Activated CD4-positive, alpha-beta memory T cell treated with anti-CD3 and anti-CD28 coated beads, Interleukin-2, amount 10 ng/mL, durations not matched to agents 7 days and 5 days (primary cell): ENCODE measurements around the gene AGAP2. TPM values are rescaled to one million over a fixed set of nuclear protein-coding genes. Genes with fewer than 3 reads are reported as not detected.
"Not testable (repeated sequence)": the region's sequence is repeated elsewhere in the genome, so short reads cannot be mapped to it uniquely, and the experiment has no call there.

Experiments
- CTCF ChIA-PET: fragments of 350-600 bp; sonication (Branson Sonifier 250); formaldehyde crosslinking; loops from one replicate; lab custom pipeline; 2021; ENCODE audit warnings: antibody characterized with exemption, inconsistent platforms; lab: Charles Lee
- POLR2A ChIA-PET: fragments of 350-600 bp; sonication (Branson Sonifier 250); formaldehyde crosslinking; loops from one replicate; lab custom pipeline; 2021; ENCODE audit warnings: antibody characterized with exemption; lab: Charles Lee
- DNase-seq: peaks from one replicate; pipeline ENCODE4 v3.0.0-alpha.2; 2020
- H3K27ac Mint-ChIP-seq: one replicate; pipeline ENCODE4 v1.8.0; 2021; ENCODE audit warnings: mild to moderate bottlenecking, mixed read lengths
- H3K27me3 Mint-ChIP-seq: one replicate; pipeline ENCODE4 v1.8.0; 2021; ENCODE audit warnings: mixed read lengths
- H3K36me3 Mint-ChIP-seq: one replicate; pipeline ENCODE4 v1.8.0; 2021; ENCODE audit warnings: low read depth, mixed read lengths
- H3K4me1 Mint-ChIP-seq: one replicate; pipeline ENCODE4 v1.8.0; 2021; ENCODE audit warnings: mixed read lengths
- H3K4me3 Mint-ChIP-seq: one replicate; pipeline ENCODE4 v1.8.0; 2021; ENCODE audit warnings: mild to moderate bottlenecking, mixed read lengths
- H3K9me3 Mint-ChIP-seq: one replicate; pipeline ENCODE4 v1.8.0; 2021; ENCODE audit warnings: mixed read lengths
- total RNA-seq, 2 experiments: library from RNA; stranded (reverse); gene quantifications; one replicate each; pipeline ENCODE4 v1.2.3, GENCODE V29; 2021

Gene AGAP2
- total RNA-seq, 2 experiments from 2014 or later = 84.5 to 85.1 TPM

GRCh38 chr12:57716305-57716704 is 22.2 kb downstream of the AGAP2 start:
- Mint-ChIP-seq H3K4me1 (no peaks in the 10 kb centered on the region), H3K27me3 (no peaks in the 10 kb centered on the region), H3K27ac (no peak overlapping the region), H3K36me3 (peaks cover 58% of the 10 kb centered on the region), H3K9me3 (no peaks in the 10 kb centered on the region), H3K4me3 (no peak overlapping the region)
- no peak for DNase-seq
- CTCF ChIA-PET = interaction anchor here (1.1 kb wide), 1 partner anchor 257 kb away, joined by 3 read pairs; no protein-coding TSS in a partner anchor
- POLR2A ChIA-PET = interaction anchor here (2.1 kb wide), 1 partner anchor 25 kb away, joined by 6 read pairs; no protein-coding TSS in a partner anchor

- DNase-seq = no peak
- H3K27me3 Mint-ChIP-seq = no peaks in the 10 kb centered on the region
- H3K27ac Mint-ChIP-seq = no peak overlapping the region
- H3K36me3 Mint-ChIP-seq = peaks cover 55% of the 10 kb centered on the region
- no peaks in the 10 kb centered on the region for H3K9me3 Mint-ChIP-seq
- ChIA-PET CTCF (interaction anchor here (1.1 kb wide), 1 partner anchor 257 kb away, joined by 3 read pairs; no protein-coding TSS in a partner anchor), POLR2A (interaction anchor here (2.1 kb wide), 1 partner anchor 25 kb away, joined by 6 read pairs; no protein-coding TSS in a partner anchor)
- H3K4me1 Mint-ChIP-seq = no peaks in the 10 kb centered on the region
- H3K4me3 Mint-ChIP-seq = no peak overlapping the region
Measured at GRCh38 chr12:57715786-57716185, 22.8 kb downstream of the AGAP2 start.

GRCh38 chr12:57715036-57715748 is 23.4 kb downstream of the AGAP2 start:
- peaks cover 52% of the 10 kb centered on the region for H3K36me3 Mint-ChIP-seq
- not testable (repeated sequence) for H3K9me3 Mint-ChIP-seq, H3K27ac Mint-ChIP-seq, H3K4me3 Mint-ChIP-seq, H3K27me3 Mint-ChIP-seq, DNase-seq, H3K4me1 Mint-ChIP-seq
- POLR2A ChIA-PET = interaction anchor here (2.1 kb wide), 1 partner anchor 26 kb away, joined by 6 read pairs; no protein-coding TSS in a partner anchor
- CTCF ChIA-PET = interaction anchor here (1.1 kb wide), 1 partner anchor 256 kb away, joined by 3 read pairs; no protein-coding TSS in a partner anchor

- CTCF ChIA-PET = no interaction called here
- Mint-ChIP-seq H3K4me3 (no peak overlapping the region), H3K27me3 (no peaks in the 10 kb centered on the region), H3K36me3 (peaks cover 40% of the 10 kb centered on the region), H3K27ac (no peak overlapping the region), H3K9me3 (no peaks in the 10 kb centered on the region), H3K4me1 (peaks cover 8% of the 10 kb centered on the region)
- POLR2A ChIA-PET = interaction anchor here (0.6 to 1.1 kb wide), 3 partner anchors 8 to 601 kb away, joined by 3 to 8 read pairs (median 3); no protein-coding TSS in a partner anchor
- no peak for DNase-seq
Measured at GRCh38 chr12:57713209-57713608, 25.3 kb downstream of the AGAP2 start.

- POLR2A ChIA-PET = interaction anchor here (0.6 to 1.1 kb wide), 2 partner anchors 11 to 600 kb away, joined by 3 to 8 read pairs; no protein-coding TSS in a partner anchor
- DNase-seq = no peak
- Mint-ChIP-seq H3K4me1 (peaks cover 8% of the 10 kb centered on the region), H3K27ac (no peak overlapping the region), H3K27me3 (no peaks in the 10 kb centered on the region), H3K9me3 (no peaks in the 10 kb centered on the region), H3K36me3 (peaks cover 37% of the 10 kb centered on the region), H3K4me3 (no peak overlapping the region)
- CTCF ChIA-PET = no interaction called here
Measured at GRCh38 chr12:57712701-57713100, 25.8 kb downstream of the AGAP2 start.

GRCh38 chr12:57708296-57708695 is 30.2 kb downstream of the AGAP2 start:
- no peak overlapping the region for H3K27ac Mint-ChIP-seq
- peaks cover 56% of the 10 kb centered on the region for H3K36me3 Mint-ChIP-seq
- H3K9me3 Mint-ChIP-seq = peaks cover 4% of the 10 kb centered on the region
- POLR2A ChIA-PET = interaction anchor here (0.6 to 1.4 kb wide), 5 partner anchors 12 to 601 kb away, joined by 3 to 5 read pairs (median 3); no protein-coding TSS in a partner anchor
- H3K4me1 Mint-ChIP-seq = peaks cover 8% of the 10 kb centered on the region
- H3K4me3 Mint-ChIP-seq = no peak overlapping the region
- CTCF ChIA-PET = interaction anchor here (1.3 kb wide), 1 partner anchor 15 kb away, joined by 4 read pairs; the partner anchor contains the start of gene OS9
- no peak for DNase-seq
- no peaks in the 10 kb centered on the region for H3K27me3 Mint-ChIP-seq

GRCh38 chr12:57707250-57707649 is 31.3 kb downstream of the AGAP2 start:
- Mint-ChIP-seq H3K27me3 (no peaks in the 10 kb centered on the region), H3K4me3 (no peak overlapping the region), H3K4me1 (peaks cover 8% of the 10 kb centered on the region), H3K36me3 (peaks cover 59% of the 10 kb centered on the region), H3K27ac (no peak overlapping the region), H3K9me3 (peaks cover 6% of the 10 kb centered on the region)
- CTCF ChIA-PET = interaction anchor here (1.0 to 1.3 kb wide), 3 partner anchors 13 to 74 kb away, joined by 3 to 4 read pairs (median 4); partner anchors contain the start of genes B4GALNT1 and OS9
- DNase-seq = no peak
- POLR2A ChIA-PET = interaction anchor here (1.4 kb wide), 1 partner anchor 13 kb away, joined by 5 read pairs; no protein-coding TSS in a partner anchor

GRCh38 chr12:57700317-57700716 is 38.2 kb downstream of the AGAP2 start:
- Mint-ChIP-seq H3K4me1 (peaks cover 7% of the 10 kb centered on the region), H3K27me3 (no peaks in the 10 kb centered on the region), H3K9me3 (peaks cover 6% of the 10 kb centered on the region), H3K27ac (no peak overlapping the region), H3K36me3 (peaks cover 79% of the 10 kb centered on the region), H3K4me3 (no peak overlapping the region)
- DNase-seq = no peak
- POLR2A ChIA-PET = no interaction called here
- CTCF ChIA-PET = no interaction called here

- no peaks in the 10 kb centered on the region for H3K27me3 Mint-ChIP-seq
- peaks cover 7% of the 10 kb centered on the region for H3K4me1 Mint-ChIP-seq
- H3K4me3 Mint-ChIP-seq = no peak overlapping the region
- no peak for DNase-seq
- POLR2A ChIA-PET = no interaction called here
- CTCF ChIA-PET = no interaction called here
- H3K36me3 Mint-ChIP-seq = peaks cover 62% of the 10 kb centered on the region
- no peak overlapping the region for H3K27ac Mint-ChIP-seq
- peaks cover 2% of the 10 kb centered on the region for H3K9me3 Mint-ChIP-seq
Measured at GRCh38 chr12:57698414-57698813, 40.1 kb downstream of the AGAP2 start.

GRCh38 chr12:57697076-57697475 is 41.5 kb downstream of the AGAP2 start:
- CTCF ChIA-PET = no interaction called here
- no peak for DNase-seq
- POLR2A ChIA-PET = no interaction called here
- no peaks in the 10 kb centered on the region for H3K27me3 Mint-ChIP-seq
- H3K27ac Mint-ChIP-seq = no peak overlapping the region
- peaks cover 48% of the 10 kb centered on the region for H3K36me3 Mint-ChIP-seq
- H3K9me3 Mint-ChIP-seq = no peaks in the 10 kb centered on the region
- H3K4me1 Mint-ChIP-seq = peaks cover 7% of the 10 kb centered on the region
- H3K4me3 Mint-ChIP-seq = no peak overlapping the region

GRCh38 chr12:57695770-57696432 is 42.6 kb downstream of the AGAP2 start:
- H3K27ac Mint-ChIP-seq = no peak overlapping the region
- POLR2A ChIA-PET = no interaction called here
- no peak for DNase-seq
- H3K4me1 Mint-ChIP-seq = peaks cover 7% of the 10 kb centered on the region
- CTCF ChIA-PET = no interaction called here
- peaks cover 1% of the 10 kb centered on the region for H3K27me3 Mint-ChIP-seq
- H3K4me3 Mint-ChIP-seq = peak overlapping the region; percentile 21
- no peaks in the 10 kb centered on the region for H3K9me3 Mint-ChIP-seq
- H3K36me3 Mint-ChIP-seq = peaks cover 48% of the 10 kb centered on the region

GRCh38 chr12:57694459-57695019 is 44.0 kb downstream of the AGAP2 start:
- Mint-ChIP-seq H3K27me3 (peaks cover 10% of the 10 kb centered on the region), H3K4me3 (no peak overlapping the region), H3K9me3 (no peaks in the 10 kb centered on the region), H3K27ac (no peak overlapping the region), H3K4me1 (peaks cover 7% of the 10 kb centered on the region), H3K36me3 (peaks cover 39% of the 10 kb centered on the region)
- ChIA-PET POLR2A (interaction anchor here (0.7 to 2.3 kb wide), 12 partner anchors 11 to 1225 kb away, joined by 3 to 16 read pairs (median 3); partner anchors contain the start of genes B4GALNT1 and TSPAN31), CTCF (interaction anchor here (0.8 to 3.3 kb wide), 4 partner anchors 12 to 61 kb away, joined by 3 to 16 read pairs (median 8); partner anchors contain the start of gene B4GALNT1)
- DNase-seq = no peak
